Neural crest cell (in vitro differentiated cells): Measurements from ENCODE around the gene RFLNA. TPM values are rescaled to one million over a fixed set of nuclear protein-coding genes. Genes with fewer than 3 reads are reported as not detected.

ENCODE experiments used
- DNase-seq: peaks from one replicate; pipeline ENCODE4 v3.0.0; 2021; ENCODE audit warnings: low read depth, mixed read lengths, low spot score
- H3K27ac Mint-ChIP-seq: one replicate; pipeline ENCODE4 v1.8.0; 2021; ENCODE audit warnings: mild to moderate bottlenecking, mixed read lengths; ENCODE audit not compliant: unreplicated experiment
- H3K27me3 Mint-ChIP-seq: 2 replicates; pipeline ENCODE4 v1.8.0; 2021; ENCODE audit warnings: low read depth, mild to moderate bottlenecking, mixed read lengths
- H3K36me3 Mint-ChIP-seq: 2 replicates; pipeline ENCODE4 v1.8.0; 2021; ENCODE audit warnings: low read depth, mild to moderate bottlenecking, mixed read lengths
- H3K4me1 Mint-ChIP-seq: 2 replicates; pipeline ENCODE4 v1.8.0; 2021; ENCODE audit warnings: mixed read lengths
- H3K4me3 Mint-ChIP-seq: one replicate; pipeline ENCODE4 v1.8.0; 2021; ENCODE audit warnings: mild to moderate bottlenecking, mixed read lengths
- H3K9me3 Mint-ChIP-seq: 2 replicates; pipeline ENCODE4 v1.8.0; 2021; ENCODE audit warnings: mixed read lengths
- CTCF ChIP-seq: fragments of 200-600 bp; sonication (generic); conservative IDR thresholded peaks from 2 replicates; pipeline ENCODE4 v1.5.0; 2021; ENCODE audit warnings: antibody characterized with exemption, mild to moderate bottlenecking
- total RNA-seq: library from RNA; stranded (reverse); gene quantifications from 2 replicates; pipeline ENCODE4 v1.2.1, GENCODE V29; 2021

RFLNA gene
- total RNA-seq, 1 donor from 2014 or later: 2.8 TPM

- no peak overlapping the region for H3K27ac Mint-ChIP-seq
- no peaks in the 10 kb centered on the region for H3K9me3 Mint-ChIP-seq
- peaks cover 2% of the 10 kb centered on the region for H3K36me3 Mint-ChIP-seq
- peaks cover 34% of the 10 kb centered on the region for H3K27me3 Mint-ChIP-seq
- H3K4me1 Mint-ChIP-seq: peaks cover 31% of the 10 kb centered on the region
- no peak for DNase-seq
- H3K4me3 Mint-ChIP-seq: no peak overlapping the region
- TF ChIP-seq CTCF: no peak
These were observed 22.5 kb downstream of the RFLNA start for GRCh38 chr12:124317400-124317799.

GRCh38 chr12:124318278-124319020 lies 23.6 kb downstream of the RFLNA start:
- Mint-ChIP-seq H3K4me1 (peaks cover 31% of the 10 kb centered on the region), H3K9me3 (no peaks in the 10 kb centered on the region), H3K27me3 (peaks cover 34% of the 10 kb centered on the region), H3K4me3 (peak overlapping the region; percentile 41), H3K27ac (no peak overlapping the region), H3K36me3 (peaks cover 3% of the 10 kb centered on the region)
- no peak for DNase-seq
- no peak for TF ChIP-seq CTCF

- DNase-seq: no peak
- TF ChIP-seq CTCF: no peak
- H3K27ac Mint-ChIP-seq: no peak overlapping the region
- H3K9me3 Mint-ChIP-seq: peaks cover 8% of the 10 kb centered on the region
- peak overlapping the region; percentile 59 for H3K4me3 Mint-ChIP-seq
- H3K4me1 Mint-ChIP-seq: peaks cover 25% of the 10 kb centered on the region
- peaks cover 13% of the 10 kb centered on the region for H3K36me3 Mint-ChIP-seq
- H3K27me3 Mint-ChIP-seq: peaks cover 34% of the 10 kb centered on the region
These were observed 24.6 kb downstream of the RFLNA start for GRCh38 chr12:124319368-124320050.

GRCh38 chr12:124321040-124321481 lies 26.2 kb downstream of the RFLNA start:
- H3K4me1 Mint-ChIP-seq: peaks cover 25% of the 10 kb centered on the region

More at GRCh38 chr12:124321040-124321481, 26.2 kb downstream of the RFLNA start:
- peak; percentile 74 for DNase-seq
- Mint-ChIP-seq H3K9me3 (peaks cover 8% of the 10 kb centered on the region), H3K4me3 (peak overlapping the region; percentile 49), H3K36me3 (peaks cover 21% of the 10 kb centered on the region), H3K27me3 (peaks cover 34% of the 10 kb centered on the region), H3K27ac (no peak overlapping the region)
- peak; percentile 87 for TF ChIP-seq CTCF
